Measurements from ENCODE around the gene SLC7A5.

DNA sequence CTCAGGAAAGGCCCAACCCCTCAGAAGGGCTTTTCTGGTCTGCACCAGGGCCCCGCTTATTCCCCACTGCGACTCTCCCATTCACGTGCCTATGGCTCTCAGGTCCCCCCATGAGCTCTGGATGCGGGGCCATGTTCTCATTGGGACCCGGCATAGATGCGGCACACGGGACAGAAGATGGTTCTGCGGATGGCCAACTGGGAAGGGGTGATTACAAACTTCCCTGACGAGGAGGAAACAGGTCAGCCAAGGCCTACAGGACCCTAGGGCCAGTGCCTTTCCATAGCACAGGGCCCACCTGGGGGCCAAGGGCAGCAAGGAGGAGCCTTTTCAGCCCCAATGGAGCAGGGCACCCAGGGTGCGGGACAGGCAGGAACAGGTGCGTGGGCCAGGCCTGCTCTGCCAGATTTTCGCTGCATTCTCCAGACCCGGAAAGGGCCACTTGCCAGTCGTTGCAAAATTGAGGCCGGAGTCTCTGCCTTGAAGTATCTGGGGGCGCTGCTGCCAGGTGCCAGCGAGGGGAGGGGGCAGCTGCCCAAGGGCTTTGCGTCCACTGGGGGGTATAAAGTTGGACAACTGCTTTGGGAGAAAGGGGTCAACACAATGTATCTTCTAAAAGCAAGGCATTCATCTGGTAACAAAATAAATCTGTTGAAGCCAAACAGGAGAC is 20.5 kb downstream of the SLC7A5 start:
- TF ChIP-seq, protein P1, sequence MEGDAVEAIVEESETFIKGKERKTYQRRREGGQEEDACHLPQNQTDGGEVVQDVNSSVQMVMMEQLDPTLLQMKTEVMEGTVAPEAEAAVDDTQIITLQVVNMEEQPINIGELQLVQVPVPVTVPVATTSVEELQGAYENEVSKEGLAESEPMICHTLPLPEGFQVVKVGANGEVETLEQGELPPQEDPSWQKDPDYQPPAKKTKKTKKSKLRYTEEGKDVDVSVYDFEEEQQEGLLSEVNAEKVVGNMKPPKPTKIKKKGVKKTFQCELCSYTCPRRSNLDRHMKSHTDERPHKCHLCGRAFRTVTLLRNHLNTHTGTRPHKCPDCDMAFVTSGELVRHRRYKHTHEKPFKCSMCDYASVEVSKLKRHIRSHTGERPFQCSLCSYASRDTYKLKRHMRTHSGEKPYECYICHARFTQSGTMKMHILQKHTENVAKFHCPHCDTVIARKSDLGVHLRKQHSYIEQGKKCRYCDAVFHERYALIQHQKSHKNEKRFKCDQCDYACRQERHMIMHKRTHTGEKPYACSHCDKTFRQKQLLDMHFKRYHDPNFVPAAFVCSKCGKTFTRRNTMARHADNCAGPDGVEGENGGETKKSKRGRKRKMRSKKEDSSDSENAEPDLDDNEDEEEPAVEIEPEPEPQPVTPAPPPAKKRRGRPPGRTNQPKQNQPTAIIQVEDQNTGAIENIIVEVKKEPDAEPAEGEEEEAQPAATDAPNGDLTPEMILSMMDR (IDR thresholded peaks at IDR 0.05): no peak
- no peak for TF ChIP-seq EP300 (IDR thresholded peaks at IDR 0.05)
- no peak for TF ChIP-seq POLR2AphosphoS5 (IDR thresholded peaks at IDR 0.05)
